ENCODE data around the gene PI4KA.

GRCh38 chr22:20745119-20745518 is 113.5 kb downstream of the PI4KA start:
- TF ChIP-seq POLR2A (IDR thresholded peaks at IDR 0.05; ENCODE audit: low read depth, low read length) (no peak), POLR2AphosphoS5 (IDR thresholded peaks at IDR 0.05; ENCODE audit: low read depth, low read length) (no peak), TAF1 (IDR thresholded peaks at IDR 0.05; ENCODE audit: borderline replicate concordance, low read depth, low read length) (no peak)

Measured in GM12892 (cell line).